NCI-H146 treated with DMSO at 0.1 percent for 48 hours (cell line): ENCODE data around the gene DHPS.
A peak's percentile ranks its signal among the peaks of the same experiment; 100 is the strongest.
"Not testable (repeated sequence)": the region's sequence is repeated elsewhere in the genome, so short reads cannot be mapped to it uniquely, and the experiment has no call there.

ENCODE experiments used
- DNase-seq: peaks from one replicate; lab custom pipeline; 2025; ENCODE audit not compliant: unreplicated experiment; lab: John Stamatoyannopoulos, UW

DHPS gene

DNA sequence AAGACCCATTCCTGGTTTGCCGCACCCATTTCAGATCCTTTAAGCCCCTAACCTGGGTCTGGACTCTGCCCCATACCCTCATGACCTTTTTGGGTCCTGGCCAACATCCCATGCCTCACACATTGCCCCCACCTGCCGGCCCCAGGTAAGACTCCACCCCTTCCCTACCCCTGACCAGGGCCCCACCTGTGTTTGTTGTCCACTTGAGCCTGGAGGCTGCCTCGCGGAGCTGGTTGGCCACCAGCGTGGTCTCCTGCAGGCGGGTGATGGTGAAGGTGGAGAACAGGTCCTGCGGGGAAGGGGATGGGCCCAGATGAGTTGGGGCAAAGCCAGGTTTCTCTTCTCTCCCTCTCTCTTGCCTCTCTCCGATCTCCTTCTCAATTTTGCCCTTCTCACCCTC, 34.6 kb downstream of the DHPS start:
- peak; percentile 68 for DNase-seq

DNA sequence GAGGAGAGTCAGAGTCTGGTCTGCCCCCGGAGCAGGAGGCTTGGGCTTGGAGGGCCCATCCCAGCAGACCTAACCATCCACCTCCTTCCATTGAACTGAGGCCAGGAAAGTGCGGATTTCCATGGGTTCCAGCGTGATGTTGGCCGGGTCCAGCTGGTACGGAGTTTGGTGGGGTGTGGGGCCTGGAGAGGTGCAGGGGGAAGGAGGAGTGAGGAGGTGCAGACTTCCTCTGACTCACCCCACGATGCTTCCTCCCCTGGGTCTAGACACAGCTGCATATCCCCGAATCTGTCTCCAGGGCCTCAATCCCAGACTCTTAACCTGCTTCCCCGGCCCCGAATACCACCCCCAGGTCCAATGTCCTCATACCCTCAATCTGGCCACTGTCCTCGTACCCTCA, 35.1 kb downstream of the DHPS start:
- DNase-seq, result no peak

DNA sequence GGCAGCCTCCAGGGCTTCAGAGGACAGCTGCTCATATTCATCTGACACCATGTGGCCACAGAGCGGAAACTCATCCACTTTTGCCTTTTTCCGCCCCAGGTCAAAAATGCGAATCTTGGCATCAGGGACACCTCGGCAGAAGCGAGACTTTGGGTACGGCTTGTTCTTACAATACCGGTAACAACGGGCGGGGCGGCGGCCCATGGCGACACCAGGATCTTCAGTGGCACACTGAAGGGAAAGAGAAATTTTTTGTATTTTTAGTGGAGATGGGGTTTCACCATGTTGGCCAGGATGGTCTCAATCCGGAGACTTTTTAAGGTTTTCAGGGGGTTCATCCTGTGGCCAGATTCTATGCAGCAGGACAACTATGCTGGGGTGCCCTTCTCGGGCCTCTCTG, 38.0 kb downstream of the DHPS start:
- DNase-seq, result not testable (repeated sequence)

DNA sequence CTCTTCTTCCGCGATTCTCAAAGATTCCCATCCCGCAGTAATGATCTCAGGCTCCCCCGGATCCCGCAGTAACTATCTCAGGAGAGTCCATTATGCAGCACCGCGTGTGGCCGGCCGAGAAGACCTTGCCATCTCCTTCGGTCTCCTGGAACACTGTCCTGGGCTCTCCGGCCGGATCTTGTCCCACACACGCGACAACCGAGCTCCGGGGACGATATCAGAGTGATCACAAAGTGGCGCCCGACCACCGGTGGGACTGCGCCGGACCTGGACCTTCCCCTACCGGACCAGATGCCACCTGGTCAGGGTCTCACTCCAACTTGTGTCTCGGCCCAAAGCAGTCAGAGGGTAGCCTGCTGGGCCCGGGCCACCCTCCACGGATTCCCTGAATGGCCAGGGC, 39.2 kb downstream of the DHPS start:
- no peak for DNase-seq

DNA sequence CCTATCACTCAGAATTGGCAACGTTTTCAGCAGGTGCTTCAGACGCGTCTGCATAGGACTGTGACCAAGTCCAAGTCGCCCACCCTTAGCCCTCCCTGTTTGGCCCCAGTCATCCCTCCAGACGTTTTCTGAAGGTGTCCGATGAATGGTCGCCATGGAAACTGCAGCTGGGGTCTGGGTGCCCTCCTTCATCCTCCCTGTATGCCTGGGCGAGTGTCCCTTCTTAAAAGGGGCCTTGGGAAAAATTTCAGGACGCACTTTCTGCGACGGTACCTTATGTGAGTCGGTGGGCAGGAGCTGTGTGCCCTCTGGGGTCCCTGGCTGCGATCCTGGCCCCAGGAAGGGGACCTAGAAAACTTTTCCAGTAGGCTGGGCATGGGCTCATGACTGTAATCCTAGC, 40.2 kb downstream of the DHPS start:
- no peak for DNase-seq

DNA sequence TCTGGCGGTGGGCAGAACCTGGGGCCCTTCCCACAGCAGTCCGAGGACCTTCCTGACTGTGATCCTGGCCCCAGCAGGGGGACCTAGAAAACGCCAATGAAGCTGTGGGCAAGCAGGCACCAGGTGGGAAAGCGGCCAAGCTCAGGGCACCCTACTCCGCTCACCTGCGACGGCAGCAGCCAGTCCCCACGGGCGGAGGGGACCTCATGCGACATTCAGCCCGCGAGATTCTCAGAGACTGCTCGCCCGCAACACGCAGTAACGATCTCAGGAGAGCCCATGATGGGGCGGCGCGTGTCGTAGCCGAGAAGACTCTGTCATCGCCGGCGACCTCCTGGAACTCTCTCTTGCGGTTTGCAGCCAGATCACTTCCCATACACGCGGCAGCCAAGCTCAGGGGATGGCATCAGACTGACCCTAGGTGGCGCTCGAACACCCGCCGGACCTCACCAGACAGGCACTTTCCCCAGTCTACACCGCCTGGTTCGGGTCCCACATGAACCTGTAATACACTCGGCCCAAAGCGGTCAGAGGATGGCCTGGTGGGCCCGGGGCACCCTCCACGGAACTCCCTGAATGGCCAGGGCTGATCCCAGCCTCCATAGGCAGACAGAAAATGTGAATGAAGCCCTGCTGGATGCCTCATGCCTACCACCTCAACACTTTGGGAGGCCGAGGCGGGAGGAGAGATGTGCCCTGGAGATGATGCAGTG, 41.6 kb downstream of the DHPS start:
- peak; percentile 88 for DNase-seq

DNA sequence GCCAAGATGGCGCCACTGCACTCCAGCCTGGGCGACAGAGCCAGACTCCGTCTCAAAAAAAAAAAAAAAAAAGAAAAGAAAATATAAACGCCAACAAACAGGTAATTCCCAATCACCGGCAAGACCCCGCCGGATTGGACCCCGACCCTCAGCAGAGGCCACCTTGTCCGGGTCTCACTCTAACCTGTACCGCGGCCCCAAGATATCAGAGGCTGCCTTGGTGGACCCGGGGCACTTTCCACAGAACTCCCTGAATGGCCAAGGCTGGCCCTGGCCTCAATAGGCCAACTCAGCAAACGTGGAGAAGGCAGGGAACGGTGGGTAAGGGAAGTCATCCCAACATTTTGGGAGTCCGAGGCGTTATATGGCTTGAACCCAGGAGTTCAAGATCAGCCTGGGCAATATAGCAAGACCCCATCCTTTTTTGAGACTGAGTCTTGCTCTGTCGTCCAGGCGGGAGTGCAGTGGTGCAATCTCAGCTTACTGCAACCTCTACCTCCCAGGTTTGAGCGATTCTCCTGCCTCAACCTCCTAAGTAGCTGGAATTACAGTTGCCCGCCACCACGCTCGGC, 43.0 kb downstream of the DHPS start:
- DNase-seq, result no peak

DNA sequence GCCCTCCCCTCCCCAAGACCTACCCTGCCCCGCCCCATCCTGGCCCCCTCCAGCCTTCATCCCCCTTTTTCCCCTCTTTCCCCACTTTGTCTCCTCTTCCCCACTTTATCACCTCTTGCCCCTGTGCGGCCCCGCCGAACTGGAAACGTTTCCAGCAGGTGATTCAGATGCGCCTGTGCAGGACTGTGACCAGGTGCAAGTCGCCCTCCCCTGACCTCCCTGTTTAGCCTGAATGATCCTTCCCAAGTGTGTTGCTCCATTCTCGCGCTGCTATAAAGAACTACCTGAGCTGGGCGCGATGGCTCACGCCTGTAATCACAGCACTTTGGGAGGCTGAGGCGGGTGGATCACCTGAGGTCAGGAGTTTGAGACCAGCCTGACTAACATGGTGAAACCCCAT, 45.0 kb downstream of the DHPS start:
- no peak for DNase-seq

DNA sequence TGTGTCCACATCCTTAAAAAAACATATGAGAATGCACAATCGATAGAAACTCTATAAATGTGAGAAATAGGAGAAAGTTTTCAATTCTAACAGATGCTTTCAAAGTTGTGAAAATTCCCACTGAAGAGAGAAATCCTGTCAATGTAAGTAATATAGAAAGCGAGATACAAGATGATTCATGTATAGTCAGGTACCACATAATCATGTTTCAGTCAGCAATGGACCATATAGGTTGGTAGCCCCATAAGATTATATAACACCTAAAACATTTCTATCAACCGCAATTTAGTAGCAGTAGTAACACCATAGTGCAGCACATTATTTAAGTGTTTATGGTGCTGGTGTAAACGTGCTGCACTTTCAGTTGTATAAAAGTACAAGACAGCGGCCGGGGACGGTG, 52.5 kb downstream of the DHPS start:
- DNase-seq, result no peak

DNA sequence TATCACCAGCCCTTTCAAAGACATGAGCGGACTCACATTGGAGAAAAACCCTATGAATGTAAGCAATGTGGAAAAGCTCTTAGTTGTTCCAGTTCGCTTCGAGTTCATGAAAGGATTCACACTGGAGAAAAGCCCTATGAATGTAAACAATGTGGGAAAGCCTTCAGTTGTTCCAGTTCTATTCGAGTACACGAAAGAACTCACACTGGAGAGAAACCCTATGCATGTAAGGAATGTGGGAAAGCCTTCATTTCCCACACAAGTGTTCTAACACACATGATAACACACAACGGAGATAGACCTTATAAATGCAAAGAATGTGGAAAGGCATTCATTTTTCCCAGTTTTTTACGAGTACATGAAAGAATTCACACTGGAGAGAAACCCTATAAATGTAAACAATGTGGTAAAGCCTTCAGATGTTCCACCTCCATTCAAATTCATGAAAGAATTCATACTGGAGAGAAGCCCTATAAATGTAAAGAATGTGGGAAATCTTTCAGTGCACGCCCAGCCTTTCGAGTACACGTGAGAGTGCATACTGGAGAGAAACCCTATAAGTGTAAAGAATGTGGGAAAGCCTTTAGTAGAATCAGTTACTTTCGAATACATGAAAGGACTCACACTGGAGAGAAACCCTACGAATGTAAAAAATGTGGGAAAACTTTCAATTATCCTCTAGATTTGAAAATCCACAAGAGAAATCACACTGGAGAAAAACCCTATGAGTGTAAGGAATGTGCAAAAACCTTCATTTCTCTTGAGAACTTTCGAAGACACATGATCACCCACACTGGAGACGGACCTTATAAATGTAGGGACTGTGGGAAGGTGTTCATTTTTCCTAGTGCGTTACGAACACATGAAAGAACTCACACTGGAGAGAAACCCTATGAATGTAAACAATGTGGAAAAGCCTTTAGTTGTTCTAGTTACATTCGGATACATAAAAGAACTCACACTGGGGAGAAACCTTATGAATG, 53.3 kb downstream of the DHPS start:
- no peak for DNase-seq

DNA sequence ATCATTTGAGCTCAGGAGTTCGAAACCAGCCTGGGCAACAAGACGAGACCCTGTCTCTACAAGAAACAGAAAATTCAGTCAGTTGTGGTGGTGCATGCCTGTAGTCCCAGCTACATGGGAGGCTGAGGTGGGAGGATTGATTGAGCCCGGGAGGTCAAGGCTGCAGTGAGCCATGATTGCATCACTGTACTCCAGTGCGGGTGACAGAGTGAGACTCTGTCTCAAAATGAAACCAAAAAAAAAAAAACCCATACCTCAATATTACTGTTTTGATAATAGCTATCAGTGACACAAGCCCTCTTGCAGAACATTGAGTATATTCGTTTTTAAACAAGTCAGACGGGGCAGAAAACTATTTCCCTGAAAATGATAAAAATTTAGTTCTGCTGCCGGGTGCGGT, 54.7 kb downstream of the DHPS start:
- DNase-seq, result no peak
